Measurements from ENCODE around the gene DENND6B.
"Not testable (repeated sequence)": the region's sequence is repeated elsewhere in the genome, so short reads cannot be mapped to it uniquely, and the experiment has no call there.

Gene DENND6B, protein sequence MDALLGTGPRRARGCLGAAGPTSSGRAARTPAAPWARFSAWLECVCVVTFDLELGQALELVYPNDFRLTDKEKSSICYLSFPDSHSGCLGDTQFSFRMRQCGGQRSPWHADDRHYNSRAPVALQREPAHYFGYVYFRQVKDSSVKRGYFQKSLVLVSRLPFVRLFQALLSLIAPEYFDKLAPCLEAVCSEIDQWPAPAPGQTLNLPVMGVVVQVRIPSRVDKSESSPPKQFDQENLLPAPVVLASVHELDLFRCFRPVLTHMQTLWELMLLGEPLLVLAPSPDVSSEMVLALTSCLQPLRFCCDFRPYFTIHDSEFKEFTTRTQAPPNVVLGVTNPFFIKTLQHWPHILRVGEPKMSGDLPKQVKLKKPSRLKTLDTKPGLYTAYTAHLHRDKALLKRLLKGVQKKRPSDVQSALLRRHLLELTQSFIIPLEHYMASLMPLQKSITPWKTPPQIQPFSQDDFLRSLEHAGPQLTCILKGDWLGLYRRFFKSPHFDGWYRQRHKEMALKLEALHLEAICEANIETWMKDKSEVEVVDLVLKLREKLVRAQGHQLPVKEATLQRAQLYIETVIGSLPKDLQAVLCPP

DNA sequence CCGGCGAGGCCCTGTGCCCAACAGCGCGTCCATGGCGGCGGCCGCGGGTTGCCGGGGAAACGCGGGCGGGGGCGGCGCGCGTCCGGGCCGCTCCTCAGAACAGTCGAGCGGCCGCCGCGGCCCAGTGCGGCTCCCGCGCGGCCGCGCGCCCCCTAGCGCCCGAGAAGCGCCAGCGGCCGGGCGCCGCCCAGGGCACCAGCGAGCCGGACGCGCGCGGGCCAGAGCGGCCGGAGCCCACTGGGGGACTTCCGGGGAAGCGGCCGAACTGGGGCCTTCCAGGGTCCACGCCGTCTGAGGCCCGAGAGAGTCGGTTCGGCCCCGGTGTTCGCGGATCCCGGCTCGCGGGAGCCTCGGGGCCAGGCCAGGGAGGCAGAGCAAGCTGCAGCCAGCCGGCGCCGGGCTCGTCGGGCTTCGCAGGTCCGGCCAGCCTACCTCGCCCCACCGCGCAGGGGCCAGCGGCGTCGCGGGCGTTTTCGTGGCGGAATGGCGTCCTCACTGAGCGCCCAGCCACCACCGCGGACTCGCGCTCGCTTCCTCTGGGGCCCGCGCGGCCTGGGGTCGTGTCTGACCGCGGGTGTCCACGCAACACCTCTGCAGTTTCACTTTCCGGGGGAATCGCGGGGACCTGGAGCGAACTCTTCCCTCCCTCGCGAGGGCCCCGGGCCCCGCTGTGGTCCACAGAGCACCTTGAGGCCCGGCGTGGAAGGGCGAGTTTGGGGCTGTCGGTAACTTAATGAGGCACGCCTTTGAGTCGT, at the start of gene DENND6B:
Gene DENND6B (minus strand): TSS at position 57 of the 755 bp plus-strand sequence. CDS start 24 bp downstream, at position 33.
- DNase-seq (ENCODE audit: low read depth in 2 of 3, low spot score in 2 of 3) = peak in 2 of 3 experiments; percentile 54 to 59

DNA sequence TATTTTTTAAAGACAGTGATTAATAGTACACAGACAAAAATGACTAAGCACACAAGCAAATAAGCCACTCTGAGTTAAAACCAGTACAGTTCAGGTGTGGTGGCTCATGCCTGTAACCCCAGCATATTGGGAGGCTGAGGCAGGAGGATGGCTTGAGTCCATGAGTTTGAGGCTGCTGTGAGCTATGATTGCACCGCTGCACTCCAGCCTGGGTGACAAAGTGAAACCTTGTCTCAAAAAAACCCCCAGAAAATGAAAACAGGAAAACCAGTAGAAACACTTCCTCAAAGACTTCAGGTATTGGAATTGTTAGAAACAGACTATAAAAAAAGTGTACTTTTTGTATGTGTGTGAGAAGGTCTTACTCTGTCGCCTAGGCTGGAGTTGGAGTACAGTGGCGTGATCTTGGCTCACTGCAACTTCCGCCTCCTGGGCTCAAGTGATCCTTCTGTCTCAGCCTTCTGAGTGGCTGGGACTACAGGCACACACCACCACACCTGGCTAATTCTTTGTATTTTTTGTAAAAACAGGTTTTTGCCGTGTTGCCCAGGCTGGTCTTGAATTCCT, 49.4 kb upstream of the DENND6B start:
- DNase-seq (ENCODE audit: low read depth in 2 of 3, low spot score in 2 of 3) = no peak

DNA sequence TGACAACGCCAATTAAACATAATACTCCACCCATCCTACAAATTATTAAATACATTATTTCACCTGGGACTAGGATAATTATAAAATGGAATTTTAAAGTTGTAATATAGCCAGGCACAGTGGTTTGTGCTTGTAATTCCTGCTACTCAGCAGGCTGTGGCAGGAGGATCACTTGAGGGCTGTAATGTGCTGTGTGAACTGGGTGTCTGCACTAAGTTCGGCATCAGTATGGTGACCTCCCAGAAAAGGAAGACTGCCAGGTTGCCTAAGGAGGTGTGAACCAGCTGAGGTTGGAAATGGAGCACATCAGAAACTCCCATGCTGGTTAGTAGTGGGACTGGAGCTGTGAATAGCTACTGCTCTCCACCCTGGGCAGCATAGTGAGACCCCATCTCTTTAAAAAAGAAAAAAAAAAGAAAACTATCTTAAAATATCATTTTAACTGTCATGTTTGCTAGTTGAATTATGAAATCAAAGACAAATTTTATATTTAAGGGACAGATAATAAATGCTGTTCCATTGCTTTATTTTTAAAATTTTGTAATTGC, 44.4 kb upstream of the DENND6B start:
- DNase-seq (ENCODE audit: low read depth in 2 of 3, low spot score in 2 of 3) = no peak

DNA sequence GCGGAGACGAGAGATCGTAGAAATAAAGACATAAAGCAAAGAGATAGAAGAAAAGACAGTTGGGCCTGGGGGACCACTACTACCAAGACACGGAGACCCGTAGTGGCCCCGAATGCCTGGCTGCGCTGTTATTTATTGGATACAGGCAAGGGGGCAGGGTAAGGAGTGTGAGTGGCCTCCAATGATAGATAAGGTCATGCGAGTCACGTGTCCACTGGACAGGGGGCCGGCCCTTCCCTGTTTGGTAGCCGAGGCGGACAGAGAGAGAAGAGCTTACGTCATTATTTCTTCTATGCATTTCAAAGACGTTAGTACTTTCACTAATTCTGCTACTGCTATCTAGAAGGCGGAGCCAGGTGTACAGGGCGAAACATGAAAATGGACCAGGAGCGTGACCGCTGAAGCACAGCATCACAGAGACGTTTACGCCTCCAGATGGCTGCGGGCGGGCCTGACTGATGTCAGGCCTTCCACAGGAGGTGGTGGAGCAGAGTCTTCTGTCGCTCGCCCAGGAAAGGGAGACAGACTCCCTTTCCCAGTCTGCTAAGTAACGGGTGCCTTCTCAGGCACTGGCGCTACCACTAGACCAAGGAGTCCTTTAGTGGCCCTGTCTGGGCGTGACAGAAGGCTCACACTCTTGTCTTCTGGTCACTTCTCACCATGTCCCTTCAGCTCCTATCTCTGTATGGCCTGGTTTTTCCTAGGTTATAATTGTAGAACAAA, 41.1 kb upstream of the DENND6B start:
- no peak for DNase-seq (ENCODE audit: low read depth in 2 of 3, low spot score in 2 of 3)

DNA sequence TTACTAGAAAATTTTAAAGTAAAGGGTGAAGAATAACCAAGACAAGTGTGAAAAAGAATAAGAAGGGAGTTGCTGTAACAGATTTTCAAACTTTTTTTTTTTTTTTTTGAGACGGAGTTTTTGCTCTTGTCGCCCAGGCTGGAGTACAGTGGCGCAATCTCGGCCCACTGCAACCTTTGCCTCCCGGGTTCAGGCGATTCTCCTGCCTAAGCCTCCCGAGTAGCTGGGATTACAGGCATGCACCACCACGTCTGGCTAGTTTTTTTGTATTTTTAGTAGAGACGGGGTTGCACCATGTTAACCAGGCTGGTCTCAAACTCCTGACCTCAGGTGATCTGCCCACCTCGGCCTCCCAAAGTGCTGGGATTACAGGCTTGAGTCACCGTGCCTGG, 37.0 kb upstream of the DENND6B start:
- not testable (repeated sequence) for DNase-seq (ENCODE audit: low read depth in 2 of 3, low spot score in 2 of 3)

DNA sequence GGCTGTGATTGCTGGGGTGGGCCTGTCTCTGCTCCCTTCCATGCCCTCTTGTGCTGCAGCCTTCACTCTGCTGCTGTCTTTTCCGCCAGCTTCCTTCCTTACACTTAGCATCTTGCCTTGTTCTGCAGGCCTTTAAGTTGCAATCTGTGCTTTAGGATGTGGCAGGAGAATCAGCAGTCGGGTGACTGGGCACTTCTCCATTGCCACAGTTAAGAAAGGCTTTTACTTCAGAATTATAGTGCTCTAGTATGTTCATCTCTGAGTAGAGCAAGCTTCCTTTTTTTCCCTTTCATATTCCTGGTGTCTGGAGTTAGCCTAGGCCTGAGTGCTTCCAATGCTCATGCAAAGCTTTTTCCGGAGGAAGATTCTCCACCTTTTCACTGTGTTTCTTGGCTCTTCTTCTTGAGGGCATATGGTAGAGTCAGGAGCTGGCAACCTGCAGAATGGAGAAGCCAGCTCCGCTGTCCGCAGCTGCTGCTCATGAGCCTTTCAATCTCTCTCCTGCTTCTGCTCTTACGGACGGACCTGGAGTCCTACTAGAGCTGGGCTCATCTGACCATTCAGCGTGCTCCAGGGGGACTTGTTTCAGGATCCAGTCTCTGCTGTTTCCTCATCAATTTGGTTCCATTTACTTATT, 36.5 kb upstream of the DENND6B start:
- no peak for DNase-seq (ENCODE audit: low read depth in 2 of 3, low spot score in 2 of 3)

DNA sequence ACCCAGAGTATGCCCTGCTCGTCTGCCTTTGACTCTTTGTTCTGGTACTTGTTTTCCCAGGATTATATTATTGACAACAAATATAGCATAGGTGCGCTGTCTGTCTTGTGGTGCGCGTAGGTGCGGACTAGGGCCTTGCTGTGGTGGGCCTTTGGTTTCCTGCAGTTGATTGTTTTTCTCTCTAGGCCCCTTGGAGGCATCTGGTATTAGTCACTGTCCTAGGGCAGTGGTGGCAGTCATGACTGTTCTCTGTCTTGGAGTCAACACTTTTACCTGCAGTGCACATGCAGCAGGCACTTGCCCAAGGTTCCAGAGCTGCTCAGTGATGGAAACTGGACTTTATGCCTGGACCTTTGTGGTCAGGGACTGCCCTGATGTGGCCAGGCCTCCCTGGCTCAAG, 34.9 kb upstream of the DENND6B start:
- no peak for DNase-seq (ENCODE audit: low read depth in 2 of 3, low spot score in 2 of 3)

DNA sequence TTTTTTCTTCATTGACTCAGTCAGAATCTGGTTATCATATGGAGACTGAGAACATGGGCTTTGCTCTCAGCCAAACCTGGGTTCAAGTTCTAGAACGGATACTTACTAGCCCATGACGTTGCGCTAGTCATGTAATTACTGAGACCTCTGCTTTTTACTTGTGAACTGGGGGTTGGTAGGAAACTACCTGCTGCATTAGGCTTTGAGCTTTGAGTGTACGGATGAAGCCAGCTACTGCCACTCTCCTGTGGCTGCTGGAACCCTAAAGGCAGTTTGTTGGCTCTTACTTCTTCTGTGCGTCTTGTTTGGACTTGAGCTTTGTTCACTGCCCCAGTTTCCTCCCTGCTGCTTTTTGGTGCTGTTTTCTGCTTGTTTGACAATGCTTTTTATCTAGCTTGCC, 34.4 kb upstream of the DENND6B start:
- DNase-seq (ENCODE audit: low read depth in 2 of 3, low spot score in 2 of 3) = no peak

DNA sequence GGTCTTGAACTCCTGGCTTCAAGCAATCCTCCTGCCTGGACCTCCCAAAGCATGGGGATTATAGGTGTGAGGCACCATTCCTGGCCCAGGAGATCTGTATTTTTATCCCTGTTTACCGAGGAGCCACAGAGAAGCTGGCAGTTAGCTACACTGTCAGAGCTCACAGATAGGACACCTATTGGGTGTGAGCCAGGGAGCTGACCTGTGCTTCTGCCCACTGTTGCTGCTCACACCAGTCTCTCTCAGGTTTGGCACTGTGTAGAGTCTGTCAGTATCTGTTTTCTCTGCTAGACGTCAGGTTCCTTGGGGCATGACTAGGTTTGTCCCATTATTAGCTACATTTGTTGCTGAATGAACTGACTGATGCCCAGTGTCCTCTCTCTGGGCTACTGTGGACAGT, 33.8 kb upstream of the DENND6B start:
- DNase-seq (ENCODE audit: low read depth in 2 of 3, low spot score in 2 of 3) = no peak

DNA sequence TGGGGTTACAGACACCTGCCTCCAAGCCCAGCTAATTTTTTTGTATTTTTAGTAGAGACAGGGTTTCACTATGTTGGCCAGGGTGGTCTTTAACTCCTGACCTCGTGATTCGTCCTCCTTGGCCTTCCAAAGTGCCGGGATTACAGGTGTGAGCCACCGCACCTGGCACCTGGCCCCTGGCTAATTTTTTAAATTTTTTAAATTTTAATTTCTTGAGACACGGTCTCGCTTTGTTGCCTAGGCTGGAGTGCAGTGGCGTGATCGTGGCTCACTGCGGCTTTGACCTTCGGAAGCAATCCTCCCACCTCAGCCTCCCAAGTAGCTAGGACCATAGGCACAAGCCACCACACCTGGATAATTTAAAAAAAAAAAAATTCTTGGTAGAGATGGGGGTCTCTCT, 30.9 kb upstream of the DENND6B start:
- no peak for DNase-seq (ENCODE audit: low read depth in 2 of 3, low spot score in 2 of 3)

DNA sequence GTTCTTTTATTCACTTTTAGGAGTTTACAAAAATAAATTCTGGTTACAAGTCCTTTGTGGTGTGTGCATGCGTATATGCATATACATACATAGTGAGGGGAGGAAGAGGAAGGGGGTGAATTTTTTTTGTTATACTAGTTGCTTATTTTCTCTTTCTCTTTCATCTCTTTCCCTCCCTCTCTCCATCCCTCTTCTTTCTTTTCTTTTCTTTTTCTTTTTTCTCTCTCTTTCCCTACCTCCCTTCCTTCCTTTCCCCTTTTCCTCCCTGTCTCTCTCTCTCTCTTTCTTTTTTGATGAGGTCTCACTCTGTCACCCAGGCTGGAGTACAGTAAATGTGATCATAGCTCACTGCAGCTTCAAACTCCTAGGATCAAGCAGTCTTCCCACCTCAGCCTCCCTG, 30.4 kb upstream of the DENND6B start:
- DNase-seq (ENCODE audit: low read depth in 2 of 3, low spot score in 2 of 3) = no peak

DNA sequence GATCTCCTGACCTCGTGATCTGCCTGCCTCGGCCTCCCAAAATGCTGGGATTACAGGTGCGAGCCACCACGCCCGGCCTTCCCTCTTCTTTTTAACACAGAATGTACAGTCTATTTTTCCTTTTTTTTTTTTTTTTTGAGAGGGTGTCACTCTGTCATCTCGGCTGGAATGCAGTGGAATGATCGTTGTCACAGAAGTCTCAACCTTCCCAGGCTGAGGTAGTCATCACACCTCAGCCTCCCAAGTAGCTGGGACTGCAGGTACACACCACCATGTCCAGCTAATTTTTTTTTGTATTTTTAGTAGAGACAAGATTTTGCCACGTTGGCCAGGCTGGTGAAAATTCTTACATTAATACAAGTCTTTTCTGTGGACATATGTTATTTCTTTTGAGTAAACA, 29.4 kb upstream of the DENND6B start:
- no peak for DNase-seq (ENCODE audit: low read depth in 2 of 3, low spot score in 2 of 3)

DNA sequence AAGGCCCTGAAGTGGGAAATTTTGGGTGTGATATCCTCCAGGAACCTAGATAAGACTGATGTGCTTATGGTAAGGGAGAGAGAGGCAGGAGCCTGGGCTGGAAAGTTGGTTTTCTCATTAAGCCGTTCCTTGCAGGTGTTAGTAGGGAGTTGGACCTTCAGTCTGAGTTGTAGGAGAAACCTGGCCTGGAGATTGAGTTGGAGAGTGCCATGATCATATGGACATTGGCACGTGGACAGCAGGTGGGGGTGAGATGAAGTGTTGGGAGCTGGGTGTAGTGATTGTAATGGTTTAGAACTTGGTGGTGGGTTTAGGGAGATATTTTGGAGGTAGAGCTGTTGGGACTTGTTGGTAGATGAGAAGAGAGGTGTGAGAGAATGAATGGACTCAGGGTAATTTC, 21.2 kb upstream of the DENND6B start:
- no peak for DNase-seq (ENCODE audit: low read depth in 2 of 3, low spot score in 2 of 3)

DNA sequence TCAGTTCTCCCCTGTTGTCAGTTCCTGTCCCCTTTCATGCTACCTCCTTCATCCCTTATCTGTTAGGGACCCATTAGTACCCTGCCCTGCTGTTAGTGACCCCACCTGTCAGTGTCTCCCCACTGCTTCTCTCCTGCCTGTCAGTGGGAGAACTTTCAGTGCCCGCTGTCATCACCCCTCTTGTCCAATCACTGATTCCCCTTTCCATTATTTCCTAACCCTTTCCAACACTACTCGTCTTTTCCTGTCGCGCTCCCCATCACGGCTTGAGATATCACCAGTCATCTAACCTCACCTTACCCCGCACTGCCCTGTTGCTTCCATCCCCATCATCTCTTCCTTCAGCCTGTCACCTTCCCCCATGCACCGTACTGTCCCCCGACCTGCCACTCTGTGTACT, 20.3 kb upstream of the DENND6B start:
- no peak for DNase-seq (ENCODE audit: low read depth in 2 of 3, low spot score in 2 of 3)

DNA sequence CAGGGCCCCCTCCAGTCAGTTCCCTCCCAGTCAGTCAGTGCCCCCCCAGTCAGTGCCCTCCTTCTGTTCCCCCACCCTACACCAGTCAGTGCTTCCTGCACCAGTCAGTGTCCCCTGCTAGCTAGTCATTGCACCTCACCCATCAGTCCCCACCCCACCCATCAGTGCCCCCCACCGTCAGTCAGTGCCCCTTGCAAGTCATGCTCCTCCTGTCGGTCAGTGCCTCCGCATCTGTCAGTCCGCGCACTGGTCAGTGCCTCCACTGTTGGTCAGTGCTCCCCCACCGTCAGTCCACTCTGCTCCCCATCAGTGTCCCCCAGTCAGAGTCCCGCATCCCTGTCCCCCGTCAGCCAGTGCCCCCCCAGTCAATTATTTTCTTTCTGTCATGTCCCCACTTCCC, 19.7 kb upstream of the DENND6B start:
- DNase-seq (ENCODE audit: low read depth in 2 of 3, low spot score in 2 of 3) = no peak

DNA sequence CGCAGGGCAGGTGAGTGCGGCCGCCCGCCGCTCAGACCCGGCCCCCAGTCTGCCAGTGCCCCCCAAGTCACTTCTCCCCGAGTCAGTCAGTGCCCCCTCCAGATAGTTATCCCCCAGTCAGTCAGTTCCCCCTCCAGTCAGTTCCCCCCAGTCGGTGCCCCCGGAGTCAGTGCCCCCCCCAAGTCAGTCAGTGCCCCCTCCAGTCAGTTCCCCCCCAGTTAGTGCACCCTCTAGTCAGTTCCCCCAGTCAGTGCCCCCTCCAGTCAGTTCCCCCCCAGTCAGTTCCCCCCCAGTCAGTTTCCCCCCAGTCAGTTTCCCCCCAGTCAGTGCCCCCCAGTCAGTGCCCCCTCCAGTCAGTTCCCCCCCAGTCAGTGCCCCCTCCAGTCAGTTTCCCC, 16.7 kb upstream of the DENND6B start:
- DNase-seq (ENCODE audit: low read depth in 2 of 3, low spot score in 2 of 3) = no peak

DNA sequence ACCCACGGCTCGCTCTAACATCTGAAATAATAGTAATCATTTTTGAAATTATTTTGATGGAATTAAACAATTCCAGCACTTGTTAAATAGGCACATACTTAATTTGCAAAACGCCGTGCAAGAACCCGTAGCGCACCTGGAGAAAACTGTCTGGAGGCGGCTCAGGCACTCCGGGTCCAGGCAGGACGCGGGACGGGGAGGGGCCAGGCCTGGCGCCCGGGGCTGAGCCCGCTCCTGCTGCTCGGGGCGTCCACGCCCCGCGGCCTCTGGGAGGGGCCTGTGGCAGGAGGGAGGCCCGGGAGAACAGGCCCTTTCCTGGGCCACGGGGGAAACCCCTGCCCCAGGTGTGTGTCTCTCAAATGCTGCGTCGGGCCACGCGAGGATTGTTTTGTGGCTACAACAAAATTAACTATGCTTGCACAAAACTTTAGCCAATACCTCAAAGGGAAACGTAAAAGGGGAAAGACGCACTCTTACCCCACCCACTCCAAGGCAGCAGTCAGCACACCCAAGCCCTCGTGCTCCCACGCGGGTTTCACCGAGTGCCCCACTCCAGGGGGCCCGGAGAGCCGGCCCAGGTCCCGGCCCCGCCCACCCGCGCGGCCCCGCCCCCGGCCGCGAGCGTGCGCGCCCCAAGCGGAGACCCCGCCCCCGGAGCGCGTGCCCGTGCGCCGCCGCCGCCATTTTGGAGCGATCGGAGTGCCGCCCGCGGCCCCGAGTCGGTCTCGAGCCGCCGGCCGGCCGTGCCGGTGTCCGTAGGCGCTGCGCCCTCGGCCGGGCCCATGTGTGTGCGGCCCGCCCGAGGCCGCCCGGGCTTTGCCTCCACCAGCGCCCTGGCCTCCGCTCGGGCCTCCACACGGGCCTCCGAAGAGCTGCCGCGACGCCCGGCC, 16.1 kb upstream of the DENND6B start, which contains the start of gene PPP6R2:
Gene PPP6R2 (plus strand): TSS at position 677 of the 890 bp plus-strand sequence. CDS start 50,582 bp downstream, outside the sequence.
- DNase-seq (ENCODE audit: low read depth in 2 of 3, low spot score in 2 of 3) = peak; percentile 77 to 93 (median 82)

DNA sequence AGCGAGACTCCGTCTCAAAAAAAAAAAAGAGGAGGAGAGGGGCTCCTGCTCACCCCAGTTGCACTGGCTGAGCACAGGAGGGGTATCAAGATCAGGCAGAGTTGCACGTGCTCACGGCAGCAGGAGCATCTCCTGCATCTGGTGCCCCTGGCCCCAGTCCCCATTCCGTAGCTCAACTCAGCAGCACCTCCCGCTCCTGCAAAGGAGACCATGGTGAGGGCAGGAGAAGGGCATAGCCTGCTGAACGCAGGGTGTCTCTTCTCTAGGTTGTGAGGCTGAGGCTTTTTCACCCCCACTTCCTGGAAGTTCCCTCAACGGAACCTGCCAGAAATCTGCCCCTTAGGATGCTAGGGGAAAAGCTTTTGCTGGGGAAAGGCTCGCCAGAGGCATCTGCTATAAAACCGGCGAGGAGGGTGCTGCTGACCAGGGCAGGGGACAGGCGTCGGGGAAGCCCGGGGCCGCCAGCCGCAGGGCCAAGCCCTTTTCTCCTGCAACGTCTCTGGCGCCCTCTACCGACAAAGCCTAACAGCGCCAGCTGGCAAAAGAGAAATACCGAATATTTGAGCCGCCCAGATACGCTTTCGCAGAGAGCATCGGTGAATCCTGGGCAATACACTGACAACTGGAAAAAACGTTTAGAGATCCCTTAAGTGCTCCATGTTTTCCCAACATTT, 15.3 kb upstream of the DENND6B start:
- peak; percentile 68 to 91 (median 89) for DNase-seq (ENCODE audit: low read depth in 2 of 3, low spot score in 2 of 3)

All from activated CD8-positive, alpha-beta memory T cell treated with anti-CD3 and anti-CD28 coated beads for 48 hours (primary cell).